ENCODE results near the gene SLC9B2. TPM values are rescaled to one million over a fixed set of nuclear protein-coding genes. Genes with fewer than 3 reads are reported as not detected.

The SLC9B2 gene, protein sequence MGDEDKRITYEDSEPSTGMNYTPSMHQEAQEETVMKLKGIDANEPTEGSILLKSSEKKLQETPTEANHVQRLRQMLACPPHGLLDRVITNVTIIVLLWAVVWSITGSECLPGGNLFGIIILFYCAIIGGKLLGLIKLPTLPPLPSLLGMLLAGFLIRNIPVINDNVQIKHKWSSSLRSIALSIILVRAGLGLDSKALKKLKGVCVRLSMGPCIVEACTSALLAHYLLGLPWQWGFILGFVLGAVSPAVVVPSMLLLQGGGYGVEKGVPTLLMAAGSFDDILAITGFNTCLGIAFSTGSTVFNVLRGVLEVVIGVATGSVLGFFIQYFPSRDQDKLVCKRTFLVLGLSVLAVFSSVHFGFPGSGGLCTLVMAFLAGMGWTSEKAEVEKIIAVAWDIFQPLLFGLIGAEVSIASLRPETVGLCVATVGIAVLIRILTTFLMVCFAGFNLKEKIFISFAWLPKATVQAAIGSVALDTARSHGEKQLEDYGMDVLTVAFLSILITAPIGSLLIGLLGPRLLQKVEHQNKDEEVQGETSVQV
- total RNA-seq (ENCODE audit: low replicate concordance), result 10.4 and 31.2 TPM in 2 replicates

DNA sequence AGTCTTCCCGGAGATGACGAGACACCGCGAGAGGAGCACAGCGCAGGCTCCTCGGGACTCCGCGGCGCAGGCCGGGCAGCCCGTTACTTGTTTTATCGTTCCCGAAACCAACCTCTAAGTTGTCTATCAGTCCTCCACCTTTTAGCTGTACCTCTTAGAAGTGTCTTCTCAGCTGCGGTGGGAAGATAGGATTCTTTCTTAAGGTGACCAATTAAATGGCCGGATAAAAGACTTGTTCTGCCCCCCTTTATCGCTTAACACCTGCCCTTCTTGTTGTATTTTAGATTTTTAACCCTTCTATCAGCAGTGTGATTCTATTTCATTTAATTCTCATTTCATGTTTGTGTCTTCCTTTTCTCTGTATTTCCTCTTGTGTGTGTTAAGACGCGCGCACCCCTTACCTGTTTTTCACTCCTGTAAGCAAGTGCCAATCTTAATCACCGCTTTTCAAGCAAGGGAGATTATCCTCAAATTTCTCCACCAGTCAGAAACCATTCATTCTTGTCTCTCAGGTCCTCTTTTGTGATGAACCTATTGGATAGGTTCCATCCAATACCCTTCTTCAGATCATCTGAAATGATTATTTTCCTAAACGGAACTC is at the start of gene SLC9B2:
Gene SLC9B2, minus strand, starts transcription at position 15 of the 601 bp plus-strand sequence. CDS start 9,211 bp downstream, outside the sequence.
- peak within 1 kb of the TSS; percentile 77 for H3K4me3 ChIP-seq (ENCODE audit: low read depth, low read length)
- TF ChIP-seq, protein P1, sequence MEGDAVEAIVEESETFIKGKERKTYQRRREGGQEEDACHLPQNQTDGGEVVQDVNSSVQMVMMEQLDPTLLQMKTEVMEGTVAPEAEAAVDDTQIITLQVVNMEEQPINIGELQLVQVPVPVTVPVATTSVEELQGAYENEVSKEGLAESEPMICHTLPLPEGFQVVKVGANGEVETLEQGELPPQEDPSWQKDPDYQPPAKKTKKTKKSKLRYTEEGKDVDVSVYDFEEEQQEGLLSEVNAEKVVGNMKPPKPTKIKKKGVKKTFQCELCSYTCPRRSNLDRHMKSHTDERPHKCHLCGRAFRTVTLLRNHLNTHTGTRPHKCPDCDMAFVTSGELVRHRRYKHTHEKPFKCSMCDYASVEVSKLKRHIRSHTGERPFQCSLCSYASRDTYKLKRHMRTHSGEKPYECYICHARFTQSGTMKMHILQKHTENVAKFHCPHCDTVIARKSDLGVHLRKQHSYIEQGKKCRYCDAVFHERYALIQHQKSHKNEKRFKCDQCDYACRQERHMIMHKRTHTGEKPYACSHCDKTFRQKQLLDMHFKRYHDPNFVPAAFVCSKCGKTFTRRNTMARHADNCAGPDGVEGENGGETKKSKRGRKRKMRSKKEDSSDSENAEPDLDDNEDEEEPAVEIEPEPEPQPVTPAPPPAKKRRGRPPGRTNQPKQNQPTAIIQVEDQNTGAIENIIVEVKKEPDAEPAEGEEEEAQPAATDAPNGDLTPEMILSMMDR (IDR thresholded peaks at IDR 0.05; ENCODE audit: insufficient read depth, low read length), result no peak
- no peak for DNase-seq (ENCODE audit: low read depth)

DNA sequence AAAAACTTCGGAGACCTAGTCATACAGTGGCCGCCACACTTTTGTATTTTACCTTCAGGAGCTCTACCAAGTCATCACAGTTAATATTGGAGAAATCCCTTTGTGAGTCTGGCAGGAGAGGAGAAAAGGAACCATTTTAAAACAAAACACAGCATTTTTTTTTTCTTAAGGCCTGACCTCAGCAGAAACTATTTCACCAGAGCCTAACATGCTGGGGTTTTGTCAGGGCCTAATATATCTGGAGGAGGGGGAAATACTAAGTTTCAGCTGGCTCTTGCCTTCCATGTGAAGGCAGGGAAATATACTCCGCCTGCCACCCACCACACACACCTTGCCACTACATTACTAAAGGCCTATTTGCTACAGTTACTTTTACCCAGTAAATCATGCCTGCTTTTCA is 49.6 kb upstream of the SLC9B2 start:
- TF ChIP-seq, protein P1 (IDR thresholded peaks at IDR 0.05; ENCODE audit: insufficient read depth, low read length), result no peak

DNA sequence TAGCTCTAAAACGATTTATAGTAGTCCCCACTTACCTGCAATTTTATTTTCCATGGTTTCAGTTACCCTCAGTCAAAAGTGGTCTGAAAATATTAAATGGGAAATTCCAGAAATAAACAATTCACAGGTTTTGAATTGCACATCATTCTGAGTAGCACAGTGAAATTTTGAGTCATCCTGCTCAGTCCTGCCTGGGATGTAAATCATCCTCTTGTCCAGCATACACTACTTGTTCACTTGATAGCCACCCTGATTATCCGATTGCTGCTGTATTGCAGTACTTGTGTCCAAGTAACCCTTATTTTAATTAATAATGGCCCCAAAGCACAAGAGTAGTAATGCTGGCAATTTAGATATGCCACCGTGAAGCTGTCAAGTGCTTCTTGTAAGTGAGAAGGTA is 46.6 kb upstream of the SLC9B2 start:
- DNase-seq (ENCODE audit: low read depth), result no peak
- TF ChIP-seq, protein P1 (IDR thresholded peaks at IDR 0.05; ENCODE audit: insufficient read depth, low read length), result no peak
- H3K4me3 ChIP-seq (ENCODE audit: low read depth, low read length), result no peak overlapping the region

More for the DNA sequence above, 49.6 kb upstream of the SLC9B2 start:
- no peak for DNase-seq (ENCODE audit: low read depth)
- no peak overlapping the region for H3K4me3 ChIP-seq (ENCODE audit: low read depth, low read length)

DNA sequence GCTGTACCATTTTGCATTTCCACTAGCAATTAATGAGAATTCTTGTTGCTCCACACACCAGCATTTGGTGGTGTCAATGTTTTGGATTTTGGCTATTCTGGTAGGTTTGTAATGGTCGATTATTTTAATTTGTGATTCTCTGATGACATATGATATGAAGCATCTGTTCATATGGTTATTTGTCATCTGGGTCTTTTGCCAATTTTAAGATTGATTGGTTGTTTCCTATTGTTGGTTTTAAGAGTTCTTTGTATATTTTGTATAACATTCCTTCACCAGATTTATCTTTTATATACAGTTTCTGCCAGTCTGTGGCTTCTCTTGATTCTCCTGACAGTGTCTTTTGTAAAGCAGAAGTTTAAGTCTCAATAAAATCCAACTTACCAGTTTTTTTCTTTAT is 41.6 kb upstream of the SLC9B2 start:
- TF ChIP-seq, protein P1 (IDR thresholded peaks at IDR 0.05; ENCODE audit: insufficient read depth, low read length), result no peak
- peak; percentile 31 for DNase-seq (ENCODE audit: low read depth)
- H3K4me3 ChIP-seq (ENCODE audit: low read depth, low read length), result no peak overlapping the region

DNA sequence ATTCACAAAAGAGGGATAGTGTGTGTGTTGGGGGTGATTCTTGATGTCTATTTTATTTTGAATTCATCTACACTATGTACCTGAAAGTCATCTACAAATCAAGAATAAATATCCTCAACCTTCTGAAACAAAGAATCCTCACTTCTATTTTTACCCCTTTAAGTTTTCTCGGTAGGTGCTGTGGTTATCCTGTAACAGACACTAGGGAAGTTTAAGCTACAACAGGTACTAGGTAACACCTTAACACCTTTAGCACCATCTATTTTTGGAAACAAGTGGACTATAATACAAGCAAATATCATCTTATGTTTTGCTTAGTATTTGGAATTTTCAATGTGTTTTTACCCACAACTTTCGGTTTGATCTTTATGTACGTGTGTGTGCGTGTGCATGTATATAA is 35.0 kb upstream of the SLC9B2 start:
- no peak for DNase-seq (ENCODE audit: low read depth)
- TF ChIP-seq, protein P1 (IDR thresholded peaks at IDR 0.05; ENCODE audit: insufficient read depth, low read length), result no peak

DNA sequence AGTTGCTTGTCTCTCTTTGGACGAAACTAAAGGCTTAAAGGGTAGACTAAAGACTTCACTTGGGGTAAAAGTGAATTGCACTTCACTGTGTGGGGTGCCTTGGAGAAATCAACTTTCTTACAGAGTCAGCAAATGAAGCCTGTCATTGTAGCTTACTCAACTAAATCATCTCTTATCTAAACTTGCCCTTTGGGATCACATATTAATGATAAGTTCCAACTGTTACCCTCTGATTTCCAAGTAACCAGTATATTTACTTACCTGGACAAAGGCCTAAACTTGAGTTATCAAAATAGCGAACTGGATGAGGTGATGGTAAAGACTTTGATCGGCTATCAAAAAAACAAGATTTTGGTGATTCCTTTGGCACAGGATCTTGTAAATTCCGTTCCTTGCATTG is 32.0 kb upstream of the SLC9B2 start:
- H3K4me3 ChIP-seq (ENCODE audit: low read depth, low read length), result no peak overlapping the region
- TF ChIP-seq, protein P1 (IDR thresholded peaks at IDR 0.05; ENCODE audit: insufficient read depth, low read length), result no peak
- DNase-seq (ENCODE audit: low read depth), result no peak

More for the DNA sequence above, 35.0 kb upstream of the SLC9B2 start:
- H3K4me3 ChIP-seq (ENCODE audit: low read depth, low read length), result no peak overlapping the region

Data from fibroblast of the aortic adventitia (primary cell).